Heart left ventricle (tissue), 13 donors: ENCODE measurements around the gene ZNF718.

Experiments used
- CTCF ChIP-seq, 12 donors: fragments of 200-600 bp; sonication (generic) in 4 of 12; IDR thresholded peaks; one replicate each; pipeline versions ENCODE4 v1.5.0 to v1.8.0; 2018 to 2022; ENCODE audit warnings: antibody characterized with exemption in 12 of 12, mild to moderate bottlenecking in 5 of 12
- POLR2A ChIP-seq, 2 donors: fragments of 450-650 bp; IDR thresholded peaks; one replicate each; pipeline ENCODE4 v1.6.1; 2017; ENCODE audit warnings: antibody characterized with exemption in 2 of 2, mild to moderate bottlenecking in 2 of 2, moderate library complexity in 2 of 2
- donor health status: ischemic (EF 13 %, LVEDD 7.1; RV severe dilation, severe dysfunction).
- donor health status: DM: no; HTN: yes; CAD: no.
- donor health status: DM: no; HTN: no; CAD: no.
- donor health status: ischemic (EF 25% LVEDD 6.9; RV normal size, moderate dysfunction).
- donor health status: ischemic (EF 25% LVEDD 5.7; RV mildly dilated, moderate dysfunction).
- donor health status: ischemic (EF 35%, LVEDD 5.7; RV mildly dilated, moderate dysfunction).
- donor health status: nonischemic (EF 11% LVEDD 7.7; RV severe dilation, severe dysfunction).
- donor health status: DM: yes; HTN: yes; CAD: no.
- donor health status: PGD.
- donor health status: ischemic (EF 29% LVEDD 5.4; RV normal size, mild dysfunction).
- donor health status: nonischemic (EF 23%, LVEDD 6.1; RV moderate dilation, normal function).

DNA sequence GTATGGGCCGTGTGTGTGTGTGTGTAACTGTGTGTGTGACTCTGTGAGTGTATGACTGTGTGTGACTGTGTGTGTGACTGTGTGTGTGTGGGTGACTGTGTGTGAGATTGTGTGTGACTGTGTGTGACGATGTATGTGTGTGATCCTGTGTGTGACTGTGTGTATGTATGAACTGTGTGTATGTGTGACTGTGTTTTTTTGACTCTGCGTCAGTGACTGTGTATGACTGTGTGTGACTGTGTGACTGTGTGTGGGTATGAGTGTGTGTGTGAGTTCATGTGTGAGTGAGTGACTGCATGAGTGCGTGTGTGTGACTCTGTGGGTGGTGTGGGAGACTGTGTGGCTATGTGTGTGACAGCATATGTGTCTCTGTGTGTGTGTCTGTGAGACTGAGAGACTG lies 81.8 kb downstream of the ZNF718 start:
- TF ChIP-seq CTCF (IDR thresholded peaks at IDR 0.05) (no peak), POLR2A (IDR thresholded peaks at IDR 0.05) (no peak)
